Frontal cortex (tissue), 4 donors: ENCODE data around the gene MIPOL1. TPM values are rescaled to one million over a fixed set of nuclear protein-coding genes. Genes with fewer than 3 reads are reported as not detected.
A peak's percentile ranks its signal among the peaks of the same experiment; 100 is the strongest.

ENCODE experiments used
- DNase-seq, 2 donors: peaks; one replicate each; pipeline ENCODE4 v3.0.0; 2012; ENCODE audit warnings: low spot score in 2 of 2
- FAIRE-seq: peaks from 2 replicates; lab custom pipeline; 2012; peaks lifted over from hg19 to GRCh38; lab: Jason Lieb, UNC
- total RNA-seq: library from RNA; depleted of rRNA; stranded (reverse); fragments of >200 nt; gene quantifications from one replicate; pipeline ENCODE4 v1.2.3, GENCODE V29; 2014
- donor health status: control.
- donor health status: control.
- donor health status: control.

The MIPOL1 gene
- total RNA-seq, 1 donor from 2014 or later, result 33.8 TPM

DNA sequence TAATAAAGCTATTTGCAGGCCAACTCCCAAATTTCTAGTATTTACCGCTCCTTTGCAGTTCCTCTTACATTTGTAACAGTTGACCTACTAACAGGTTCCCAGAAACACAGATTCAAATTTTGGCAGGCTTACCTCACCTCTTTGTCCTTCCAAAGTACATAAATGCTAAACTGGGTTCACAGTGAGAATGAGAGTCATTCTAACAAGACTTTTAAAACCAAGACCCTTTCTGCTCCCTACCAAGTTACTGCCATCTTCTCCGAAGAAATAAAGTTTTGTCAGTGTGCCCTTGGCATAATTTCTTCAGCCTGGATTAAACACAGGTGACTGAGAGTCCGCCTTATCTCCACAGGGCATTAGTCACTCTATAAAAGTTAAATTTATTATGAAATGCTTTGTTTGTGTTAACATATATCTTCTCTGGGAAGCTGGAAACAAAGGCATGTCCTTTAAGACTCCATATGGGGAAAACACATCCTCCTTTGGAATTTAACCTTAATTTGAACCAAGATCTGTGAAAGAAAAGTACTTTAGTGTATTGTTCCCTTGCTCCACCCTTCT, 369.2 kb downstream of the MIPOL1 start:
- FAIRE-seq, result no peak
- no peak for DNase-seq

DNA sequence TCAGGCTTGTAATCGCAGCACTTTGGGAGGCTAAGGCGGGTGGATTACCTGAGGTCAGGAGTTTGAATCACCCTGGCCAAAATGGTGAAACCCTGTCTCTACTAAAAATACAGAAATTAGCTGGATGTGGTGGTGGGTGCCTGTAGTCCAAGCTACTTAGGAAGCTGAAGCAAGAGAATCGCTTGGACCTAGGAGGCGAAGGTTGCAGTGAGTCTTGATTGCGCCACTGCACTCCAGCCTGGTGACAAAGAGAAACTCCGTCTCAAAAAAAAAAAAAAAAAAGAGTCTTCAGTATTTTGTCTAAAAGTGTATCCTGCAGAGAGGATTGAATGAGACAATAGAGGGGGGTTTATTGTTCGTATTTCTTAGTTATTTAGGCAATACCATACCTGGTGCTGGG, 372.0 kb downstream of the MIPOL1 start:
- no peak for DNase-seq

DNA sequence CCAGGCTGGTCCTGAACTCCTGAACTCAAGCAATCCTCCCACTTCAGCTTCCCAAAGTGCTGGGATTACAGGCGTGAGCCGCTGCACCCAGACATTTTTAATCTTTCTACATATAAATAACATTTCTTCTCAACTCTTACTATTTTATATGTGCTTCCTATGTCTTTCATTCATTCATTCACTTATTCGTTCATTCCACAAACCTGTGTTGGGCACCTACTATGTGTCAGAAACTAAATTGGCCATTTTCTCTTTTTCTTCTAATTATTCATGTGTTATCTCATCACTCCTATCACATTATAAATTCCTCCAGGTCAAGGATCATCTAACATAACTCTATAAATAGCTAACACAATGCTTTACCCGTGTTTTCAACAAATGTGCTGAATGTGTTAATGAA, 373.7 kb downstream of the MIPOL1 start:
- DNase-seq (no peak), FAIRE-seq (no peak)

More for the DNA sequence above, 372.0 kb downstream of the MIPOL1 start:
- FAIRE-seq, result no peak

DNA sequence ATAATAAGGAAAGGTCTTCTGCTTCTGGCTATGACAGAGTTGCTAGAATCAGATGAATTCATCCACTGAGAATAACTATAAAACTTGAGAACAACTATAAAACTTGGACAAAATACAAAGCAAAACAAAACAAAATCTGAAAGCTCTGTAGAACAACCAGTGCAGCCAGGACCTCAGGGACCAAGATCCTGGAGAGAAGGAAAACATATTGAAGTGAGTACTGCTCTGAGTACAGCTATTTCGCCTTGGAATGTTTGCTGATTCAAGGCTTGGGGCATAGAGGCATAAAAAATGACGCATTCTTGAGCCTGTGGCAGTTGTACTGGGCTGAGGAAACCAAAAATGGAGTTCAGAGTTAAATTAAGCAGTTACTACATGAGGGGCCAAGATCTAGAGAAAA, 375.6 kb downstream of the MIPOL1 start:
- no peak for FAIRE-seq
- DNase-seq, result no peak

DNA sequence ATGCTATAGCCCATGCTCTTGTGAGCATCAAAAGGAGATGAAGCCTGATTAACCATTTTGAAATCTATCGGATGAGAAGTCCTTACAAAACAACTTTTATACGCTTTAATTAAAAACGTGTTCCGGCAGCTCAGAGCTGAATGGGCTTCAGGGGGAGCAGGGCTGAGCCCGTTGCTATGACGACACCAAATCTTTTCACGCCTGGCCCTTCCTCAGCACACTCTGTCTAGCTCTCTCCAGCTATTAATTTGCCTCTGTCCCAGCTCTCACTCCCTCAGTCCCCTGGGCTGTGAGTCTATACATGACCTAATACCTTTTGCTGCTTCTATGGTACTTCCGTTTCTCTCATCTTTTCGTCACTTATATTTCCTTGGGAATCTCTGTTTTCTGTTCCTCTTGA, 381.5 kb downstream of the MIPOL1 start:
- no peak for DNase-seq

DNA sequence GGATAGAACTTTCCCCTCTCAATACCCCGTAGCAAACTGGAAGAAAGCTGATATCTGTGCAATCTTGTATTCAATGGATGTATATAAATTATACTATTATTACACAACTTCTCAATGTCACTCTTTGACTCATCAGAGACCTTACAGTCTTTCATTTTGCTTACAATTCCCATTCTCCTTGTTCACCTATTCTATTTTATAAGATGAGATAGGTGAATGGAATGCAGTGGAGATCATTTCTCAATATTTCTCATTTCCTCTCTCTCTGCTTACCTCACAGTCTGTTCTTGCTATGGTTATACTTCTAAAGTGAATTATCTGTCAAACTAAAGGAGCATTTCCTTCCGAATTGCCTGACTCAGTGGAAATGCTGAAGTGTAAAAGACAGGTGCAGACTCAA, 382.4 kb downstream of the MIPOL1 start:
- no peak for FAIRE-seq
- no peak for DNase-seq

More for the DNA sequence above, 381.5 kb downstream of the MIPOL1 start:
- no peak for FAIRE-seq

DNA sequence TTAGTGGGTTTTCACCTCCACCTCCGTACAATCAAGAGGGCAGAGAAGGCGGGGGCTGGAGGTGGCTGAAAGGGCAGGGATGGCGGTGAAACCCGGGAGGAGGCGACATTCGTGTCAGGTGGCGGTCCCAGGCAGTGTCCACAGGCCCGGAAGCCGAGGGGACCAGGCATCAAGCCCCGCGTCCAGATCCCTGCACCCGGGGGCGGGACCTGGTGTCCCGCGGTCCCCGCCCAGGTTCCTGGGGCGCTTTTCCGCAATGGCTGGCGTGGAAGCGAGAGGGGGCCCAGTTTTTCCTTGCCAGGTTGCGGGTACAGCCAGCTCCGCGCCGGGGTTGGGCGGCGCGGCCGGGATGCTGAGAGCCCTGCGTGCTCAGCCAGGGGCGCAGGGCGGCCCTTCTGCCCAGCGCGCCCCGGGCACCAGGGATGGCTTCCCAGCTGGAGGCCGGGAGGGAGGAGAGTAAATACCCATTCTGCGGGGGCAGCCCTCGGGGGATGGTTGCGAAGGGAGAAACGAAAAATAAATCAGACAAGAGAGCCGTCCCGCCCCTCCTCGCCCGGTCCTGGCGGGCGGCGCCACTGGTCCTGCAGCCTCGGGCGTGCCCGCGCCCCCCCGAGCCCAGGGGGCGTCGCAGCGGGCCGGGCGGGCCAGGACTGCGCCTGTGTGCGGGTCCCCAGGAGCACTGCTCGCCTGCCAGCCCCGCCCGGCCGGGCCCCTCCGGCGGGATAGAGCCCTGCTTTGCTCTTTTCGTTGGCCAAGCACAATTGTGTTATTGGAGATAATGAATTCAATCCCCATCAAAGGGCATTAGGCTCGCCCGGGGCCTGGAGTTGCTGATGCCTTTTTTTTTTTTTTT, 385.8 kb downstream of the MIPOL1 start:
- FAIRE-seq (no peak), DNase-seq (peak in 1 of 2 donors; percentile 30)

DNA sequence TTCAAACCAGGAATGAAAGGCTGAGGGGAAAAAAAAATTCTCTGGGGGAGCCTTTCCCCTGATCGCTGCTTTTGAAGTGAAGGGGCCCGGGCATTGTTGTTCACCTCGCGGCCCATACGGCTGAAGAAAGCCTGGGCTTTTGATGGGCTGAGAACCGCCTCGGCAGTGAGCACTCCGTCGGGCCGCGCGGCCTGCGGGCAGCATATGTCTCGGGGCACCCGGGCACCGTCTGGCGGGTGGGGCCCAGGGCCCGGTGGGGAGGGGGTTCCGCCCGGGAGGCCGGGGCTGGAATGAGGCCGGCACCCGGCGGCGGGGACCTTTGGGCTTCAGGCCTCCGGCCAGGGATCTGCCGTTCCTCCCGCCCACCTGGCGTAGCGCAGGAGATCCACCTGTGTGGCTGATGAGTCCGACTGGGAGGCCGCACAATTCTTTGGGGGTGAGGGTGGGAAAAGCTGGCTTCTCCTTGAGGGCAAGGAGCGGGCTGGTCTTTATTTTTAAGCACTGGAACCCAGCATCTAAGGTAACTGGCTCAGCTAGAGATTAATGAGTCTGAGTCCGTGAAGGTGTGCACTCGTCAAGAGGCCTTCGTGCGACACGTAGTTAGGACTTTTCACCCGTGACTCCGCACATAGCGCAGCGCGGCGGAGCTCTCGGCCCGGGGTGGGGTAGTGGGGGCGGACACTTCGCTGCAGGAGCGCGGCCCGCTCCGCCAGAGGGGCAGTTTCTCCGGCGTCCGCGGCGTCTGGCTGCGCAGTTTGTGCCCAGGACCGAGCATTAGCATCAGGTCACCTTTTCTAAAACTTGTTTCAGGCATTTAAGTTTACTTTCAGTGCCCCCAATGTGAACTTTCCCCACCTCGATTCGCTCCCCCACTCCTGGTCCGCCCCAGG, 386.7 kb downstream of the MIPOL1 start:
- FAIRE-seq (no peak), DNase-seq (peak in 1 of 2 donors; percentile 29)

DNA sequence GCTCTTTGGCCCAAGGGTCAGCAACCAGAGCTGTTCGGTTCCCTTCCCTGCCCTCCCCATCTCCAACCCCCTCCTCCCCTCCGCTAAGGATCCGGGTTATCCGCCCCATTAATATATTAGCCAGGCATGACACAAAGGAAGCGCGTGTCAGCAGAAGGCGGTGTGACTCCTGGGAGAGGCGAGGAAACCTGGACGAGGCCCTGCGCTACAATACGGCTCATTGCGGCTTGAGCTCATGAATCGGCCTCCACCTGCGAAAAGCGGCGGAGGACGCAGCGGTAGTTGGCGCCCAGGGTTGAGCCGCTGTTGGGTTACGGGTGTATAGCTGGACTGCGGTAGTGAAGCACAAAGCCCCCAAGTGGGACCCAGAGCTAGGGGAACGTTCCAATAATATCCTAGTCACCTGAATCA, 387.4 kb downstream of the MIPOL1 start:
- peak in 1 of 2 donors; percentile 15 for DNase-seq
- FAIRE-seq, result no peak

DNA sequence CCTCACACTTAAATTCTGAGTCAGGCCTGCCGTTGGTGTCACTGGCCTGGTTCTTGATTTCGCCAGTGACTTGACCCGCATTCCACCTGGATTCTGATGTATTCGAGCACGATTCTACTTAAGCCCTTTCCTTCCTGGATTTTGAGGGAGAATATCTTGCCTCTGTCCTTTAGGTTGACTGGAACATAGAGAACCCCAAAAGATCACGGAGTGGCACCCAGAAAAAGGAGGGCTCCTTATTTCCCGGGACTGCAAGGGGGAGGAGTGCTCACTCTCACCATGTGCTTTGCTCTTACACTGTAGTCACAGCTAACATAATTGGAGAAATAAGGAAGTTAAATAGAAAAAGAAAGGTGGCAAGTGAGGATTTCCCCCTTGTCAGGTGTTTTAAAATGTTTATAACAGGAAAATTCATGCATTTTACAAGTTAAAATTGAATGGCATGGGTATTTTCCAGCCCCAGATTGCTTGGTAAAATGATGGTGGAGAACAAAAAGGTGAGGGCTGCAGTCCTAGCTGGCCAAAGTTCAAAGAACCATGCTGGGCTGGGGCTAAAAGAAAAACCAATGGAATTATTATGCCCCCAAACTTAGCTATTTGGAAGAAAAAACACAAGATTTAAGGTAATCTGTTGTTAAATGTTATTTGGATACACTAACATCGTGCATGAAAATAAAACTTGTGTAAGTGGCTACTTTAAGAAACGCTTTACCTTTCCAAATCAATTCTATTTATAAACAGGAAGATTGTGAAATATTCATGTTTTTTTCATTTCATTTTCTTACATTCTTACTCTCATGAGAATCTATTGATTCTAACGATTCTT, 388.4 kb downstream of the MIPOL1 start:
- FAIRE-seq (no peak), DNase-seq (no peak)

DNA sequence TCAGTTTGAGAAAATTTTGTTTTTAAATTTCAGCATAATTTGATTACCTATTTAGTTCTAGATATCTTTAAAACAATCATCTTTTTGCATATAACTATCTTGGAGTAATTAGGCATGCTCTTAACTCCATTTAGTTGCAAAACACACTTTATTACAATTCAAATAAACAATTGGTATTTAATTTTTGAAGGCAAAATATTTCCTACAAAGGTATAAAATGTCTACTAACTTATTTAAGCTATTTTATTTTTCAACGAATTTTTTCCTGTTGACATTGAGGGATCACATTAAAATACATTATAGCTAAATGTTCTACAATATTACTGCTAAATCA, 389.0 kb downstream of the MIPOL1 start:
- DNase-seq (no peak), FAIRE-seq (peak; percentile 36)

DNA sequence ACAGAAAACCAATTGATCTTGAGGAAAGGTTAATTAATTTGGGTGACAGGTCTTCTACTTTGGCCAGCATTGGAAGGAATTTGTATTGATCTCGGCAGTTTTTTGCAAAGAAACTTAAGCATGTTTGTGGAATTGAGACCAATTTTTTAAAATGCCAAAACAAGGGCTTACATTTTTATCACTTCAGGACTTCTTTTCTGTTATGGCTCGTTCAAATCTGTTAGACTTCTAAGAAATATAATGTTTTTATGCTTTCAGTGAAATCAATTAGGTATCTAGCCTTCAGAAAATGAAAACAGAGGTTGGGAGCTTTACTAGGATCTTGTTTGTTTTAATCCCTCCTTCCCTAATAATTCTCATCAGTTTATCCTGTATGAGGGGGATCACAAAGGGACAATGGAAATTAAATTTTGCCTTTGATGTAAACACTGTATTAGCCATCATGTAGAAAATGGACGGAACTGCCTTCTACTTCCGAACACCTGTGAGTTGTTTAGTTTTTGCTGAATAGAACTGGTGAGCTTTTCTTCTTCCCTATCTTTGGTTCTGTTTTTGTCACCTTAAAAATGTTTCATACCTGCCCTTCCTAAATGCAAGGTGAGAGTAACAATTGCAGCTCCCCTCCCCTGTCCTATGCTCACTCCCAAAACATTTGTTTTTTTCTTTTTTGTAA, 389.5 kb downstream of the MIPOL1 start:
- DNase-seq (no peak), FAIRE-seq (no peak)

DNA sequence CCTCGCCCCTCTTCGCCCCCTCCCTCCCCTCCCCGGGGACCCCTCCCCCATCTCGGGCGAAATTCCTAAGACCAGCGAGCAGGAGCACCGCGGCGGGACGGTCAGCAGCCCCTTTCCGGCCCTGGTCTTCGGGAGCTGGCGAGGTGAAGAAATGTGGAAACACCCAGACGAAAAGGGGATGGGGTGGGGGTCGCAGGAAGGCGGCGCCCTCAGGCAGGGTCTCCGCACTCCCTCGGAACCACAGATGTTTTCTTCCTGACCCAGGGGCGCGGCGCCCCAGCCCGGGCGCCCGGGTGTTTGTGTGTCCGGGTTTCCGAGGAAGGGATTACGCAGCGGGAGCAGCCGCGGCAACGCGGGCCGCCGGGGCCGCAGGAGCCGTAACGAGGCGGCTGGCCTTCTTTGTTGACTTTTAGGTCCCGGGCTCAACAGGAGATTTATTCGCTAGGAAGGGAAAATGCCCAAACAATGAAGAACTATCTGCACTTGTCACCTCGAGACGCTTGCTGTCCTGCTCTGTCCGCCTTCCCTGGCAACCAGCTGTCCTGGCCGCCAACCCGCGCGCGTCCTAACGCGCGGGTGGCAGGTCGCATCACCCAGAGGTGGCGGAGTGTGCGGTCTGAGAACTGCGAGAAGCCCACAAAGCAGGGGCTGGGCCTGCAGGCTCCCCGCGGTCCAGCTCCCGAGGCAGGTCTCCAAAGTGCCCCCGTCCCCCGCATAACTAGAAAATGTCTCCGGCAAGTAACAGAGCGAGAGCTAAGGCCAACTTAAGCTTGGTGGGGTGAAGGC, 390.3 kb downstream of the MIPOL1 start:
- FAIRE-seq (no peak), DNase-seq (no peak)

DNA sequence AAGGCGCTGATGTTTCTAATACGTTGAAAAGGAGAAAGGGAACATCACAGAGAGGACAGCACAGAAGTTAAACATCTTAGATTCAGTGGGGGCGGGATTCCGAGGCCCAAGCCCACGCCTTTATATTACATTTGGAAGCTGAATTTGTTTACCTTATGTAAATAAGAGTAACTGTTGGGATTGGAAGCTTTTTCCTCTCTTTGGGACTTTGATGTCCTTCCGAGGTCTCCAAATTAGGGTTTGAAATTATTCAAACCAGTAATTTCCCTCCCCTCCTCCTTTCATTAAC, 390.9 kb downstream of the MIPOL1 start:
- FAIRE-seq (no peak), DNase-seq (no peak)

DNA sequence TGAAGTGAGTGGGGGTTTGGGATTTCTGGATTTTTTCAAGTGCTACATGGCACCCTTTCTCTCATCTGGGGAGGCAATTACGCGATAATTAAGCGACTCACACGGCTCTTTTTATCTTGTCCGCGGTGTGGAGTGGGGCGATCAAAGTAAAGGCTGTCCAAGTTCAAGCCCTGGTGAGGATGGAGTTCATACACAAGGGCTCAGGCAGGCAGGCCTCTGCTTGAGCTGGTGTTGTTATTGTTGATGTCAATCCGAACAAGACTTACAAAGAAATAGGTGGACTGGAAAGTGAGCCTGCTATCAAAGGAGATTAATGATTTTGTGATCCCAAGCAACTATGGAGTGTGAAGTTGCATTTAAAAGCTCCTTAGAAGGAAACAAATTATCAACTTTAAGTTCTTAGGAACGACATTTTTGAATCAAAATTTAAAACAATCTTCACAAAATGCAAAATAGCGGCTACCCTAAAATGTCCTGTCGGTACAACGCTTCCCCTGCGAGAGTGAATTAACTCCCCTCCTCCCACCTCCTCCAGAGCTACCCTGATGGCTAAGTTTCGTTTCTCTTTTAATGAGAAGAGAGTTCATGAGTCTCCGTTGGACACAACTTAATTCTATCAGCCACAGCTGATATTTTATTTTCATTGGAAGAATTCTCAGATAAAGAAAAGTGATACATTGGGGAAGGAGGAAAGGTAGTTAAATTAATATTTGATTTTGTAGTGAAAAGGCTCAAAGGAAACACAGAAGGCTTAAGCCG, 391.4 kb downstream of the MIPOL1 start:
- DNase-seq, result no peak
- no peak for FAIRE-seq

DNA sequence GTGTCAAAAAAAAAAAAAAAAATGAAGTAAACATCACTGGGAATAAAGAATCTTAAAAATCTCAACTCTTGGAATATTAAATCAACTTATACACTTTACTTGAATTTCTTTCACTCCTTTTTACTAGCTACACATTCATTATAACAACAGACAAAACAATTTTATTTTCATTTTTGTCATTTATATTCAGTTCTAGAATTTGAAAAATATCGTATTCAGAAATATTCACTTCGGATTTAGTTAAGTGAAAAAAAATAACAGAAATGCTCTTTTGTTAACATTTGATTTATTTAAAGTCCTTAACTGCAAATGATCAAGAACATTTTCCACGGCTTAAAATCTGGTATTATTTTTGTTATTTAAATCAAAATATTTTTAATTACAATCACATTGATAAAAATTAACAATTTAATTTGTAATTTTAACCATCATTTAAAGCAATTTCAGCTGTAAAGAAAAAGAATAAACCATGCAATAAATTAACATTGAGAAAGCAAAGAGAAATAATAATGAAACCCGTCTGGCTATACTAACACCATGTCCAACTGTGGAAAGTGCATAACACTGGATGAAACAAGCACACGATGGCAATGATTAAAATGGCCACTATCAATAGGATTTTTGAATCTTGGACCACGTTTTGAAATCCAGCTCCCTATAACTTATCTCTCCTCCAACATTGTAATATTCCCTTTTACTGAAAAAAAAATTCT, 392.1 kb downstream of the MIPOL1 start:
- FAIRE-seq (peak; percentile 82), DNase-seq (no peak)

DNA sequence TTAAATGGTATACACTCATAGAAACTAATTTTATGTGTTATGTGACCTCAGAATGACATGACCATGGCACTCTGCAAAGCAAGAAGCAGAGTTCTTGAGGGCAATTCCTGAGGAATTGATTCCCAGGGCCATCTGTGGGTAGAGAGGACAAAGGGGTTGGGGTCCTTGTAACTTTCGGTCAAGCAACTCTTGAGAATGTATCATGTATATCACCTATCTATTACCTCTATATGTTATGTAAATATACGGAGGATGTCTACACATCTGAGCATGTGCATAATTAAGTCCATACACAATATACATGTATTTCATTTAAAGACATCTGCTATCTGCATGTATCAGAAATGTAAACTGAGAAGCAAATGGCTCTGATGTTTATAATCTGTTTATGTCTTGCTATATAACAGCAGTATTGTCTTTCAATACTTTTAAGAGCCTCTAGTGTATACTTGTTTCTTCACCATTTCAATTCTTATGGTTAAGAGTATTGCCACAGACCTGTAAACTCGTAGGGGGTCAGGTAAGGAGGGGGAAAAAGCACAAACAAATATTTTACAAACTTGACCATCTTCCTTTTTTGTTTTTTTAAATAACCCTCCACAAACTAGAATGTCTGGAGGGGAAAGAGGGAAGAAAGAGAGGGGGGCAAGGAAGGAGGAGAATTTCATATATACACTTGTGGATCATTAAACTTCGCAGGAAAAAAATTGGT, 392.8 kb downstream of the MIPOL1 start:
- no peak for DNase-seq
- no peak for FAIRE-seq
